Measurements from ENCODE around the gene PHF1. TPM values are rescaled to one million over a fixed set of nuclear protein-coding genes. Genes with fewer than 3 reads are reported as not detected.
"Not testable (repeated sequence)": the region's sequence is repeated elsewhere in the genome, so short reads cannot be mapped to it uniquely, and the experiment has no call there.

Gene PHF1
- polyA plus RNA-seq (ENCODE audit: insufficient read length in 4 of 4): 10 to 100 TPM; 71.7 to 80.5 (median 73.3) TPM

DNA sequence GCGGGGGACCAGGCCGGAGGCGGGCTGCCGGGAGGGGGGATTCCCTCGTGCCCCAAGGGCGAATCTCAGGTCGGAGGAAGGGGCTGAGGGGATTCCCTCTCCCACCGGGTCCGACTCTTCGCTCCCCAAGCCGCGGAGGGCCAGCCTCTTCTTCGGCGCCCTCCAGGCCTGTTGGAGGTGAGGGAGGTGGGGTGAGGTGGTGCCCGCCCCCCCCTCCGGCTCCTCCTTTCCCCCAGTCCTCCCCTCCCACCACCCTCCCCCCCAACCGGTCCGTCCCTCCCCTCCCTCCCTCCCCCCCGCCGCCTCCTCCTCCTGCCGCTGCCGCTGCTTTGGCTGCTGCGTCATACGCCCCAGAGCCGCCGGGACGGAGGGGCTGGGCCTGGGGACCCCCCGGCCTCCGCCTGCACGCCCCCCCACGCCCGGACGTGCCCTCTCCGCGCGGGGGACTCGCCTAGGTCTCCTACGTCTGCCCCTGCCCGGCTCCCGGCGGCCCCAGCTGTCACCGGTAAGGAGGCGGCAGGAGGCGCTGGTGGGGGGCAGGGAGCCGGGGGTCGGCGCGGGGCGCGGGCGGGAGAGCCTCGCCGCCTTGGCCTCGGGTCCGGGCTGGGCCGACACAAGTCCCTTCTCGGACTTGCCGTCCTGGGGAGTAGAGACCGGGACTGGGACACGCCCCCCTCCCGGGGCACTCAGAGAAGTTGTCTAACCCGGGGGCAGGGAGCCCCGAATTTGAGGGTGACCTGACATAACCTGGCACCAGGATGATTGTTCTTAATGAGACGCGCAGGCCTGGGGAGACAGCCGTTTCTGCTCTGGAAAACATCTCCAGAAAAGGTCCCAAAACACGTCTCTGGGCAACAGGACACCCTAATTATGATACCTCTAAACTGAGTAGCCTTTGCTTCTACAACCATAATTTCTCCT lies at the start of gene PHF1:
Gene PHF1, plus strand, starts transcription at position 304 of the 921 bp plus-strand sequence. CDS start 1,250 bp downstream, outside the sequence.
- peak in 1 of 4 donors; percentile 58 for DNase-seq (ENCODE audit: low read depth in 4 of 4, low spot score in 3 of 4)

DNA sequence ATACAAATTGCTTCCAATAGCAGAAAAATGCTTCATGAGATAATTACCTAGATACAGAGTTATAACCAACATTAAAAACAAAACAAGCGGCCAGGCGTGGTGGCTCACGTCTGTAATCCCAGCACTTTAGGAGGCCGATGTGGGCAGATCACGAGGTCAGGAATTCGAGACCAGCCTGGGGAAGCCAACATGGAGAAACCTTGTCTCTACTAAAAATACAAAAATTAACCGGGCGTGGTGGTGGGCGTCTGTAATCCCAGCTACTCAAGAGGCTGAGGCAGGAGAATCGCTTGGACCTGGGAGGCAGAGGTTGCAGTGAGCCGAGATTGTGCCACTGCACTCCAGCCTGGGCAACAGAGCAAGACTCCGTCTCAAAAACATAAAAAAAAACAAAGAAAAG lies 47.3 kb upstream of the PHF1 start:
- not testable (repeated sequence) for DNase-seq (ENCODE audit: low read depth in 4 of 4, low spot score in 3 of 4)

DNA sequence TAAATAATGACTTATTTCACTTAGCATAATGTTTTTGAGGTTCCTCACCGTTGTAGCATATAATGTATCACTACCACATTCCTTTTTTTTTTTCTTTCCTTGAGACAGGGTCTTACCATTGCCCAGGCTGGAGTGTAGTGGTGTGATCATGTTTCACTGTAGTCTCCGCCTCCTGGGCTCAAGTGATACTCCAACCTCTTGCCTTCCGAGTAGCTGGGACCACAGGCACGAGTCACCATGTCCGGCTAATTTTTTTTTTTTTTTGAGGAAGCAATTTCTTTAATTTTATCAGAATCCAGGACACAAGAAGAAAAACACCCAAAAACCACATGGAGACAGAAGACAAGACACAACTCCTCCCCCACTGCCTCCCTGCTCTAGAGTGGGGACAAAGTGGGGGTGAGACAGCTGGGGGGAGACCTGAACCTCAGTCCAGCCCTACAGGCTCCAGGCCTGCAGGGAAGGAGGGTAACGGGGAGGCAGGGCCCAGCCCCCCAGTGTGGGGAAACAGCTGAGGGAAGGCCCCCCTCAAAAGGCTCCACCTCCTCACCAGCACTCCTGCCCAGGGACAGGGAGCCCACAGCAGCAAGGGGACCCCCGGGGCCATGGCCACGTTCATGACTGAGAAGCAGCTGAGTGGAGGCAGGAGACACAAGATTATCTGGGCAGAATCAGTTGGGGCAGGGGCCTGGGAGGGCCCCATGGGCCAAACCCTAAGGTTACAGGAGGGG lies 46.2 kb upstream of the PHF1 start:
- peak in 2 of 4 donors; percentile 32 to 54 for DNase-seq (ENCODE audit: low read depth in 4 of 4, low spot score in 3 of 4)

DNA sequence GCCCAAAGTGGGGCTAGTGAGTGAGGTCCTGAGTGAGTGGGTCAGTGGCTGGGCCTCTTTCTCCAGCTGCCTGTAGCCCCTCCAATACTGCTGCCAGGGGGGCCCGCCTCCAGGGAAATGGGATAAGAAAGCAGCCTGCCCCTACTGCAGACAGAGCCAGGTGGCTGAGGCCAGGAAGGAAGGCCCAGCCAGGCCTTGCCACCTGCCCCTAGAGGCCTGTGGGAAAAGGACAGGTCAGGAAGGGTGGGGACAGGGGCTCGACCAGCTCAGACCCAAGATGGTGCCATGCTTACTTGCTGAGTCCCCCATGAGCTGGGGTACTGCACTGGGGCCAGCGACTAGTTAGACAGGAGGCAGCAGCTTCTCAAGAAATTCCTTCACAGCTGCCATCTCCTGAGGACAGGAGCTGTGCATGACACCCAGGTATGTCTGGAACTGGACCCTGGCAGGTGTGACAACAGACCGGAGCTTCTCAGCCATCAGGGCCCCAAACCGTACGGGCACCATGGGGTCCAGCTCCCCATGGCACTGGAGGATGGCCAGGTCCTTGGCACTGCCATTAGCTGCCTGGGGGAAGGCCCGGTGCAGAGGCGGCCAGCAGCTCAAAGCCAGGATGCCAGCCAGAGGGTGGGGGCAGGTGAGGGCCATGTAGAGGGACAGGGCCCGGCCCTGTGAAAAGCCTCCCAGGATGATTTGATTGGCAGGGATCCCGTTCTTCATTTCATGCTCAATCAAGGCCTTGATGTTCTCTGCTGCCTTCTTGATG lies 45.4 kb upstream of the PHF1 start:
- DNase-seq (ENCODE audit: low read depth in 4 of 4, low spot score in 3 of 4): not testable (repeated sequence)

DNA sequence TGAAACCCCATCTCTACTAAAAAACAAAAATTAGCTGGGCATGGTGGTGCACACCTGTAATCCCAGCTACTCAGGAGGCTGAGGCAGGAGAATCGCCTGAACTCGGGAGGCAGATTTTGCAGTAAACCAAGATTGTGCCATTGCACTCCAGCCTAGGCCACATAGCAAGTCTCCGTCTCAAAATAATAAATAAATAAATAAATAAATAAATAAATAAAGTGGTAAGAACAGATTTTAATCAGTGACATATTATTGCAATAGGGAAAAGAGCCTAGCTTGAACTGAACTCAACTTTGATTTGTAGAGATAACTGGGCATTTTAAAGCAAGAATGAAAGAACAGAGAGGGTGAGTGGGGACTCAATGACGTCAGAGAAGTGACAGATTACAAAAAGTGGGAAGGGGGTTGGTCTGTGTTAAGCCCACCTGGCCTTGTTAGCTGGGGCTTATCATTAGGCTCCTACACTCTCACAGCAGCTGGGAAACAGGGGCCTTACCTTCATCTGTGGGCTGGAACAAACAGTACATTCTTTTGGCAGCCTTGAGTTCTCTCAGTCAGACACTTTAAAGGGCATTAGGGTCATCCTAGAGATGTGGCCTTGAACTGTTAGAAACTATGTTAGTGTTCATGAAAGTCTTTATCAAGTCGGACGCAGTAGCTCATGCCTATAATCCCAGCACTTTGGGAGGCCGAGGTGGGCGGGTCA lies 43.7 kb upstream of the PHF1 start:
- DNase-seq (ENCODE audit: low read depth in 4 of 4, low spot score in 3 of 4): no peak

DNA sequence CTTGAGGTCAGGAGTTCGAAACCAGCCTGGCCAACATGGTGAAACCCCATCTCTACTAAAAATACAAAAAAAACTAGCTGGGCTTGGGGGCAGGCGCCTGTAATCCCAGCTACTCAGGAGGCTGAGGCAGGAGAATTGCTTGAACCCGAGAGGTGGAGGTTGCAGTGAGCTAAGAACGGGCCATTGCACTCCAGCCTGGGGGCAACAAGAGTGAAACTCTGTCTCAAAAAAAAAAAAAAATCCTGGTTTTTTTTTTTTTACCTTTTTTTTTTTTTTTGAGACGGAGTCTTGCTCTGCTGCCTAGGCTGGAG lies 43.1 kb upstream of the PHF1 start:
- DNase-seq (ENCODE audit: low read depth in 4 of 4, low spot score in 3 of 4): not testable (repeated sequence)

DNA sequence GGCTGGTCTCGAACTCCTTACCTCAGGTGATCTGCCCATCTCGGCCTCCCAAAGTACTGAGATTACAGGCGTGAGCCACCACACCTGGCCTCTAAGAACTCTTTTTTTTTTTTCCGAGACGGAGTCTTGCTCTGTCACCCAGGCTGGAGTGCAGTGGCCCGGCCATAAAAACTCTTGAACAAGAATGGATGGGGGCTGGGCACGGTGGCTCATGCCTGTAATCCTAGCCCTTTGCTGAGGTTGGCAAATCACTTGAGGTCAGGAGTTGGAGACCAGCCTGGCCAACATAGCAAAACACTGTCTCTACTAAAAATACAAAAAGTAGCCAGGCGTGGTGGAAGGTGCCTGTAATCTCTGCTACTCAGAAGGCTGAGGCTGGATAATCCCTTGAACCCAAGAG lies 38.9 kb upstream of the PHF1 start:
- DNase-seq (ENCODE audit: low read depth in 4 of 4, low spot score in 3 of 4): not testable (repeated sequence)

DNA sequence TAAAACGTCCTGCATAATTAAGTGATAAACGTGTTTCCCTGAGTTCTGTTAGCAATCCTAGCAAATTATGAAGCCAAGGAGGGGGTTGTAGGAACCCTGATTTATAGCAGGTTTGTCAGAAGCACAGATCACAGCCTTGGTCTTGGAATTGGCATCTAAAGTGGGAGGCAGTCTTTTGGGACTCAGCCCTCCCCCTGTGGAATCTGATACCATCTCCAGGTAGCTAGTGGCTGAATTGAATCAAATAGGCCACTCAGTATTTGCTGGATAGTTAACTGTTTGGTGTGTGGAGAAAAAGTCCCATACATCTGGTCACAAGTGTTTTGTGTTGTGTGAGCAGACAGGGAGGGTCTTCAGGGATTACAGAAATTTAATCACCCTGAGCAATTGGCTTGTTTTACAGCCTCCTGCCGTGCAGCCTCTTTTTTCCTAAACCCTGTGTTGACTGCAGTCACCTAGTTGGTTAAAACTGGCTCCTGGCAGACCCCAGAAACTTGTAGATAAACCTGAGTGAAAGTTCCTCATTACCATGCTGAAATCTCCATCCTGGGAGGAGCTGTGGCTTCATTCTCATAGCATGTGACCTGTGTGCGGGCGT lies 38.2 kb upstream of the PHF1 start:
- no peak for DNase-seq (ENCODE audit: low read depth in 4 of 4, low spot score in 3 of 4)

DNA sequence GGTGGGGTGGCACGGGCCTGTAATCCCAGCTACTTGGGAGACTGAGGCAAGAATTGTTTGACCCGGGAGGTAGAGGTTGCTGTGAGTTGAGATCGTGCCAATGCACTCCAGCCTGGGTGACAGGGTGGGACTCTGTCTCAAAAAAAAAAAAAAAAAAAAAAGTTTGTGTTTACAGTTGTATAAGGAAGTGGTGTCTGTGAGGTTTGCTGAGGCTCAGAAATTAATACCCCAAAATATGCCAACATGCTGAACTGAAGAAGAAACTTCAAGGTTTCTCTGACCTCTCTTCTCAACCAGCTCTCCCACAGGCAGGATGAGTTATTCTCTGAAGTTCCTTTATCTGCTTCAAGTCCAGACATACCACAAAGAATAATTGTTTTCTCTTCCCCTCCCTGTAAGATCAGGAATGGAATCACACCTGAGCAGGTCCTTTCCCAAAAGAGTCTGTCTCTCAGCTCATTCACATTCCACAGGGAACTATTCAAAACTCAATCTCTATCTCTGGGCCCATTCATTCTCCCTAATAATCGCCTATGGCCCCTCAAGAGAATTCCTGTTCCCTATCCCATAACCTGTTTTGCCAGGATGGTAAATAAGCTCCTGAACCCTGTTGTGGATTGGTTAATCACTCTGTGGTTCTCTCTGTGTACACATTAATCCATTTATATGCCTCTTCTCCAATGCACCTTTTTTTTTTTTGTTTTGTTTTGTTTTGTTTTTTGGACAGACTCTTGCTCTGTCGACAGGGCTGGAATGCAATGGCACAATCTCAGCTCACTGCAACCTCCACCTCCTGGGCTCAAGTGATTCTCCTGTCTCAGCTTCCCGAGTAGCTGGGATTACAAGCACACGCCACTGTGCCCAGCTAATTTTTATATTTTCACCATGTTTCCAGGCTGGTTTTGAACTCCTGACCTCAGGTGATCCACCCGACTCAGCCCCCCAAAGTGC lies 36.6 kb upstream of the PHF1 start:
- DNase-seq (ENCODE audit: low read depth in 4 of 4, low spot score in 3 of 4): no peak

DNA sequence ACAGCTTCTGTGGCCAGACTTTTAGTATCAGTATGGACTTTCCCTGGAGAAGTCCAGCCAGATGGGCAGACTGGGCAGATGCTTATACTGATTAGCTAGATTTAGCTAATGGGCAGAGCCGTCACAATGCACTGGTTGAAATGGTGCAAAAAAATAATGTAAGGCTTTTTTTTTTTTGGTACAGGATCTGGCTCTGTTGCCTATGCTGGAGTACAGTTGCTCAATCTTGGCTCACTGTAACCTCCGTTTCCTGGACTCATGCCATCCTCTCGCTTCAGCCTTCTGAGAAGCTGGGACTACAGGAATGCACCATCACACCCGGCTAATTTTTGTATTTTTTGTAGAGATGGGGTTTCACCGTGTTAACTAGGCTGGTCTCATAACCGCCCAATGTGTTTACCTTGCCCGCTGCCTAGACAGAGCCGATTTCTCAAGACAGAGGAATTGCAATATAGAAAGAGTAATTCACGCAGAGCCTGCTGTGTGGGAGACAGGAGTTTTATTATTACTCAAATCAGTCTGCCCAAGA lies 35.6 kb upstream of the PHF1 start:
- no peak for DNase-seq (ENCODE audit: low read depth in 4 of 4, low spot score in 3 of 4)

DNA sequence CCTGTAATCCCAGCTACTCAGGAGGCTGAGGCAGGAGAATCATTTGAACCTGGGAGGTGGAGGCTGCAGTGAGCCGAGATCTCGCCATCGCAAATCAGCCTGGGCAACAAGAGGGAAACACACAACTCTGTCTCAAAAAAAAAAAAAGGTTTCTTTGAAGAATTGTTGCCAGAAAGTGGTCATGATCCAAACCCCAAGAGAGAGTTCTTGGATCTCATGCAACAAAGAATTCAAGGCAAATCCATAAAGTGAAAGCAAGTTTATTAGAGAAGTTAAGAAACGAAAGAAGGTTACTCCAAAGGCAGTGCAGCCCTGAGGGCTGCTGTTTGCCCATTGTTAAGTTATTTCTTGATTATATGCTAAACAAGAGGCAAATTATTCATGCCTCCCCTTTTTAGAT lies 33.6 kb upstream of the PHF1 start:
- DNase-seq (ENCODE audit: low read depth in 4 of 4, low spot score in 3 of 4): no peak

DNA sequence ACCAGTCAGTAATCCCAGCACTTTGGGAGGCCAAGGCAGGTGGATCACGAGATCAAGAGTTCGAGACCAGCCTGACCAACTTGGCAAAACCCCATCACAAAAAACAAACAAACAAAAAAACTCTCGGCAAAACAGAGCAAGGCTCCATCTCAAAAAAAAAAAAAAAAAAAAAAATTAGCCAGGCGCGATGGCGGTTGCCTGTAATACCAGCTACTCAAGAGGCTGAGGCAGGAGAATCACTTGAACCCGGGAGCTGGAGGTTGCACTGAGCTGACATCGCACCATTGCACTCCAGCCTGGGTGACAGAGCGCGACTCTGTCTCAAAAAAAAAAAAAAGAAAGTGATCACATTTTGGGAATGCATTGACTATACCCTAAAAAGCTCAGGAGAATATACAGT lies 31.6 kb upstream of the PHF1 start:
- not testable (repeated sequence) for DNase-seq (ENCODE audit: low read depth in 4 of 4, low spot score in 3 of 4)

DNA sequence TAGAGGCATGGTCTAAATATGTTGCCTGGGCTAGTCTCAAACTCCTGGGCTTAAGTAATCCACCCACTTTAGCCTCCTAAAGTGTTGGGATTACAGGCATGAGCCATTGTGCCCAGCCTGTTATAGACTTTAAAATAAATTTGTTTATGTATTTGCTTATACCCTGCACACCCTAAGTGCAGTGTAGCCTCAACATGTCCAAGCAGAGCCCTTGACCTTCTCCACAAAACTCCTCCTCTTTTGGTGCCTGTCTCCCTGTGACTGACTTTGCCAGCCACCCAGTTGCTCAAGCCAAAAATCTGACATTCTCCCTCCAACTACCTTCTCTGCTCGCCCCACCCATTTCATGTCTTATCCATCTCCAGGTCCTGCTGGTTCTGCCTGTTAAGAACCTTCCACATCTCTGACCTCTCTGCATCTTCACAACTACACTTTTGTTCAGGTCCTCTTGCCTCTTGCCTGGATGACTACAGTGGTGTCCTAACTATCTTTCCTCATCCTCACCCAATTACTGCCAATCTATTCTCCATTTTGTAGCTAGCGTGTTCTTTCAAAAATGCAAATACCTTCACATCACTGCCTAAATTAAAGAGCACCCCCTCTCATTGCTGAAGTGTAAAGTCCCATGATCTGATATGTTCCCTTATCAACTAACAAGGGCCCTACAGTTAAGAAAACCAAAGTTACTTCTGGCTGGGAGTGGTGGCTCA lies 30.4 kb upstream of the PHF1 start:
- no peak for DNase-seq (ENCODE audit: low read depth in 4 of 4, low spot score in 3 of 4)

DNA sequence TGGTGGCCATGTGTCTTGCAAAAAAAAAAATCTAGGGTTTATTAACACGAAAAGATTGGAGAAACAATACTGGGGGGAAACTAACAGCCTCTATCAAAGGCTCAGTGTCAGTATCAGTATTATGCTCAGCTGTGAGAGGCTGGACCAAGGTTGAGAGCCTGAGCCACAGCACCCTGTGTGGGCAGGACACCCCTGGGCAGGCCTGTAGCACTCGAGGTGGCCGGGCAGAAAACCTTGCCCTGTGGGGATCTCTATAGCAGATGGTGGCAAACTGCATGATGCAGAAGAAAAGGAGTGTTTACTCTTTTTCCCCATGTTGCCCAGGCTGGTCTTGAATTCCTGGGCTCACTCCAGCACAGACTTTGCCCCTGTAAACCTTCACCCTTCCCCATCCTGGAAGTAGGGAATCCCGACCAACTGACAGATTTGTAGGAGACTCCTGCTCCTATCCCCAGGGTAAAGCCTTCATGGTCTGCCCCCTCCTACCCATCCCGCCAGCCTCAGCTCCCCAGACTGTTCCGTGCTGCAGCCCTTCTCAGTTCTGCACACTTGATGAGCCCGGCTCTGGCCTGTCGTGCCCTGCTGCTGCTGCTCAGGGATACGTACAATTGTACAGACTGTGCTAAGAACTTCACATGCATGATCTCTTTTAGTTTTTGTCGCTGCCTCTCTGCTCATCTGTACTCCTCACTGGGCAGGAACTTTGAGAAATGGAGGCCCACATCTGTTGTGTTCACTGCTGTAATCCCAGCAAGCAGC lies 27.2 kb upstream of the PHF1 start:
- no peak for DNase-seq (ENCODE audit: low read depth in 4 of 4, low spot score in 3 of 4)

DNA sequence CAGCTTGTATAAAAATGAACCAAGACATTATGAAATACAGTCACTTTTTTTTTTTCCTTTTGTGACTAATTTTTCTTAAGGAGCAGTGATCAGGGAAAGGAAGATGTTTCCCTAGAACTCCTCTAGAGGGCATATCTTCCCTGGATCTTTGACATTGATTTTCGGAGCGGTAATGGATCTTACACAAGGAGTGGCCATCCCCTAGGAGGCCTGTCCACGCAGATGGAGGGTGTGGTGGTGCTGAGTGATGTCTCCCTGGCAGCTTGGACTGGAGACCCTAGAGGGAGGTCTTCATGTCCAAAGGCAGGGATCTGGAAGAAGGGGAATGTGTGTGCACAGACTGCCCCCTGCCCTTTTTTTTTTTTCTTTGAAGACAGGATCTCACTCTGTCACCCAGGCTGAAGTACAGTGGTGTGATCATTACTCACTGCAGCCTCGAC lies 26.2 kb upstream of the PHF1 start:
- no peak for DNase-seq (ENCODE audit: low read depth in 4 of 4, low spot score in 3 of 4)

DNA sequence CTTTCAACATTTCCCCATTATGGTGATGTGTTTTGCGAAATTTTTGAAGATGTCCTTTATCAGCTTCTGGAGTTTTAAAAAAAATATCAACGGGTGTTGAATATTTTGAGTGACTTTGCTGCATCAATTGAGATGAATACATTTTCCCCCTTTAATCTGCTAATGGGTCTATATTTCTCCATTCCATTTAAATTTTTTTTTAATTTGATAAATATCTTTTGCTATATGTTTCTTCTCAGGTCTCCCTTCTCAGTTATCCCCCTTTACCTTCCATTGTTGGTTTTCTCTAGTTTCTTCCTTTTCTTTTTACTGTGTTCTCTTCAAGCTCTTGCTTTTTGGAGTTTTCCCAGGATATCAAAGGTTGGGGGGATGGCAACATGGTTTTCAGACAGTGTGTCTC lies 20.6 kb upstream of the PHF1 start:
- DNase-seq (ENCODE audit: low read depth in 4 of 4, low spot score in 3 of 4): no peak

DNA sequence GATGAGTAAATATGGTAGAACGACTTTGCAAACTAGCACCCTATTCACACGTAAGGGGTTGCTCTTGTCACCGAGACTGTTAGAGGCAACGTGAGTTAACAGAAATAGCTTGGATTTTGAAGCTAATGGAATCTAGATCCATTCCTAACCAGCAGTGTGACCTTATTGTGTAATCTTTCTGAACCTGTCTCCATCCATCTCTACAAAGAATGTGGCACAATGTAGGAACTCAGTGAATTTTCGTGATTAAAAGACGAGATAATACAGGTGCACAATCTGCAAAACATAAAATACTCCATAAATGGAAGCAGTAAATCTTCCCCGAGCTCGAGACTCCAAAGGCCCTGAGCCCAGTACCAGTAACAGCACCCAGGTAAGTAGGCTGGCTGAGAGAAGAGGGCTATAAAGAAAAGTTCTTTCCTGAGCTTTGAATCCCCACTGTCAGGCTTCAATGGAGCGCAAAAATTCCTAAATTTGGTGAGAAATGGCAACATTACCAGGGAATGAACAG lies 20.0 kb upstream of the PHF1 start:
- DNase-seq (ENCODE audit: low read depth in 4 of 4, low spot score in 3 of 4): no peak

All from right renal pelvis (tissue), 4 donors.